ENCODE results near the gene CHCHD2.
"Not testable (repeated sequence)": the region's sequence is repeated elsewhere in the genome, so short reads cannot be mapped to it uniquely, and the experiment has no call there.

Gene CHCHD2, protein sequence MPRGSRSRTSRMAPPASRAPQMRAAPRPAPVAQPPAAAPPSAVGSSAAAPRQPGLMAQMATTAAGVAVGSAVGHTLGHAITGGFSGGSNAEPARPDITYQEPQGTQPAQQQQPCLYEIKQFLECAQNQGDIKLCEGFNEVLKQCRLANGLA

DNA sequence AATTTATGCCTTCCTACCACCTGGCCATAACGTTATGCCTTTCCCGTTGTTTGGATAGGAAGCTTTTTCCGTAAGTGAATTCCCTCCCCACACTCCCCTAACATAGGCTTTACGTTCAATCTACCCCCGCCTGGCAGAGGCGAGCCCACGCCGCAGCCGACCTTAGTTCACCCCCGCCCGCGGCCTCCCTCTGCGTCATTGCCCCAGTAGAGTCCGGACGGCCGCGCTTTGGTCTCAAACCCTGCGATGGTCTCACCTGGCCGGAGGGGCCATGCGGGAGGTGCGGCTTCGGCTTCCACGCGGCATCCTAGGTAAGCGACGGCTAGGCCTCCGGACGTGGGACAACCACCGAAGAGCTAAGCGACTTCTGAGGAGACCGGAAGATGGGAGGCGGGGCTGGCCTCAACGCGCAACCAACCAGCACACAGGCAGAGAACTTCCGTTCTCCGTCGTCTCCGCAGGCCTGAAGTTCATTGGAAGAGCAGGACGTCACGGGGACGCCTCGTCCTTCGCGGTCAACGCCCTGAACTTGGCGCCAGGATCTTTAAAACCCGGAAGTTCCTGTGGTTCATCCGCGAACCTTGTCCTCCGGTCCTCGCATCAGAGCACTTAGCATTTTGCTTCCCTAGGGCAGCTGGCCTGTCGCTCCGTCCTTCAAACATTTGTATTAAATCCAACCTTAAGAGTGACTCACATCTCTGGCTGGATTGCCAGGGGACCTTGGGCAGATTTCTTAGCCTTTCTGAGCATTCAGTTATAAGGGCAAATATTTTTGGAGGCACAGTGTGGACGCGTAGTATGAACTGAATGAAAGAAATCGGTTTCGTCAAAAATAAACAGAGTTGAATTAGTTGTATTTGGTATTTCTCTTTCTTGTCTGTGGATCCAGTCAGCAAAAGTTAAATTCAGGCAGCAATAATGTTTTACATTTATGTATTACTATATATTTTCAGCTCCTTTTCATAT lies at the start of gene CHCHD2:
CHCHD2 (minus strand) TSS at position 369 of the 966 bp plus-strand sequence; CDS start at position 306, 63 bp downstream.
- peak; percentile 99 for DNase-seq

DNA sequence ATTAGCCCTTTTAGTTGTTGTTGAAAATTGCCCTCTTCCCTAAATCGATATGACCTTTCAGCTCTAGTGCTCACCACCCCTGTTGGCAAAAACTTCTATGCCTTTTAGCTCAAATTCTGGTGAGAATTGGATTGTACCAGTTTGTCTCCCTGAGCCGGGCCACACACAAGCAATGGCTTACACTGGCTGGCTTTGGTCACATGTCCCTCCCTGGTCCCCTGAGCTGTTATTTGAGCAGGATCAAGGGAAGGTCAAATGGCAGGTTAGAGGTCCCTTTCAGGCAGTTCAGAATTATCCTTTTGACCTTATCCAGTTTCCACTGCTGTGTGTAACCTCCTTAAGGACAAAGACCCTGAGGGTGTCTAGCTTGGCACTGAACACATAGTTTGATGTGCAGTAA lies 24.8 kb upstream of the CHCHD2 start:
- not testable (repeated sequence) for DNase-seq

DNA sequence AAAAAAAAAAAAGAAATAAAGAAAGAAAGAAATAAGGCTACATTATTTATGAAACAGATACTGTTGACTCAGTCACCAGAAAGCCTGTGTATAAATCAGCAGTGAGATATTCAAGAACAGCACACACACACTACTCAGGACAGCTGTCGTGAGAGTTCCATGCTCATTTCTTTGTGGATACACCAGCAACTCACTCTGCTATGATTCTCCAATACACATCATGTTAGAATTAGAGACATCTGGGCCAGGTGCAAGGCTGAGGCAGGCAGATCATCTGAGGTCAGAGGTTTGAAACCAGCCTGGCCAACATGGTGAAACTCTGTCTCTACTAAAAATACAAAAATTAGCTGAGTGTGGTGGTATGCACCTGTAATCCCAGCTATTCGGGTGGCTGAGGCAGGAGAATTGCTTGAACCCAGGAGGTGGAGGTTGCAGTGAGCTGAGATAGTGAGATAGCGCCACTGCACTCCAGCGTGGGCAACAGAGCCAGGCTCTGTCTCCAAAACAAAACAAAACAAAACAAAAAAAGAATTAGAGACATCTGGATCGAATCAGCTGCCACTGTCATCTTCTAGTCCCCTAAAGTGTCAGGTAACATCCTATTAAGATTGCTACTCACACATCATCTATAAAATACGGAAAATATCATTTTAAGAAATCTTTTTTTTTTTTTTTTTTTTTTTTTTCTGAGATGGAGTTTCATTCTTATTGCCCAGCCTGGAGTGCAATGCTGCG lies 21.1 kb upstream of the CHCHD2 start:
- no peak for DNase-seq

DNA sequence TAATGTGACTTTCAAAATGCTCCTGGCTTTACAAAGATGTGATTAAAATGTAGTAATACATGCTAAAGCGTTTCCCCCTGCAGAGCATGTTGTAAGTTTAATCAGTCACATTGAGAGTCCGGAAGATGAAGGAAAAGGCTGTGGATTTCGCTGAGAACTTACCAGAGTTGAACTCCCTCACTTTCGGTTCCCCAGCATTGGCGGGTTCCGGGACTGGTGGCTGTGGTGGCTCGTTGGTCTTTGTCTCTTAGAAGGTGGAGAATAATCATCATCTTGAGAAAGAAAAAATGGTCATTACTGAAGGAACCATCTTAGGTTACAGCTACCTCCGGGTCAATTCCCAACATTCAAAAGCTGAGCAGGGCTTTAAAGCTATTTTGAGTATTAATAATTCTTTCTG lies 19.6 kb upstream of the CHCHD2 start:
- no peak for DNase-seq

DNA sequence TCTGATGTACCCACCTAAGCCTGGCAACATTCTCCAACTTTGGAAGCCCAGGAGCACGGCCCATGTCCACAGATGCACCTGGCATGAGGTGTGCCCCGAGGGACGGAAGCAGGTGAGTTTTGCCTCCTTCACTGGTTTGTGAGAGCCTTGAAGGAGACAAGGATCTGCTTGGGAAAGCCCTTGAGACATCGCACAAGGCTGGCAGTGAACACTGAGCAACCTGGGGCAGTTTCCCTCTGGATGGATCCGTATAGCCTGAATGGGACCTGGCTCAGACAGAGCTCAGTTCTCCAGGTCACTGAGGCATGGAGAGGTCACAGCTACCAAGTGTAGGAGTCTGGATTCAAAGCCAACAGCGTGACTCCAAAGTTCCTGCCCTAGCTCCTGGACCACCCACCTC lies 18.7 kb upstream of the CHCHD2 start:
- no peak for DNase-seq

DNA sequence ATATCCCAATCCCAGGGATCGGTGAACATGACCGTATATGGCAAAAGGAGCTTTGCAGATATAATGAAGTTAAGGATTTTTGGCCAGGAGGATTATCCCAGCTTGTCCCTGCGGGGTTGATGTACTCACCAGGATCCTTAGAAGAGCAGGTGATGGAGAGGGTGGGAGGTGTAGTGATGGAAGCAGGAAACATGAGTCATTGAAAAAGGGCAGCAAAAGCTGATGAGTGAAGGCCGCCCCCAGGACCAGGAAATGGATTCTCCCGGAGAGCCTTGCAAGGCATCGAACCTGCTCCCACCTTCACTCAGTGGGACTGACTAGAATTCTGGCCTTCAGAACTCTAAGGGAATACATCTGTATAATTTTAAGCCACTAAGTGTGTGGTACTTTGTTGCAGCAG lies 15.2 kb upstream of the CHCHD2 start:
- no peak for DNase-seq

DNA sequence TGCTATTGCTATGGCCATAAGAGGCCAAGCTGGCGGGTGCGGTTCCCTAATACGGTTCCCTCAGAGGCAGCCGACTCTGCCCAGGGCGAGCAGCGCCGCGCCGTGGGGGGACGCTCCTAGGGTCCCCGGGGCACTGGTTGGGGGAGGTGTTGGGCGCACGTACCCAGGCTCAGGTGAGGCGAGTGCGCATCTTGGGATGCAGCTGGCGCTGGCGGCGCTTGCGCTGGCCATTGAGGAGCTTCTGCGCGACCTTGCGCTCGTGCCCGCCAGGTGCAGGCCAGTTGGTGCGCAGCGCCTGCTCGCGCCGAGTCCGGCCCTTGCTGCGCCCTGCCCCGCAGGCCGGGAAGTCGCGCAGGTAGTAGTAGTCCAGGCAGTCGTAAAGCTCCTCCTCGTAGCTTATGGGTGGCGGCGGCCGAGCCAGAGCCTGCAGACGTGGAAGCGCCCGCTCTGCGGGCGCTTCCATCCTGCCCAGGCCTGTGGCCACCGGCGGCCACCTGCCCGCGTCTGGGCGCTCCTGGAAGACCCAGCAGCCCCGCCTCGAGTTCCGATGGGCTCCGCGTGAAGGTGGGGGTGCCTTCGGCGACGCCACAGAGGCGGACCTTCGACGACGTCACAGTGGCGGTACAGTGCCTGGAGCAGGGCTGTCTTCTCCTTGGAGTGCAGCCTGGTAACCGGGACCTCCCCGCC lies 9.7 kb upstream of the CHCHD2 start, which contains the start of gene NUPR2:
NUPR2 (minus strand) TSS at position 566 of the 687 bp plus-strand sequence; CDS start at position 463, 103 bp downstream.
- no peak for DNase-seq

DNA sequence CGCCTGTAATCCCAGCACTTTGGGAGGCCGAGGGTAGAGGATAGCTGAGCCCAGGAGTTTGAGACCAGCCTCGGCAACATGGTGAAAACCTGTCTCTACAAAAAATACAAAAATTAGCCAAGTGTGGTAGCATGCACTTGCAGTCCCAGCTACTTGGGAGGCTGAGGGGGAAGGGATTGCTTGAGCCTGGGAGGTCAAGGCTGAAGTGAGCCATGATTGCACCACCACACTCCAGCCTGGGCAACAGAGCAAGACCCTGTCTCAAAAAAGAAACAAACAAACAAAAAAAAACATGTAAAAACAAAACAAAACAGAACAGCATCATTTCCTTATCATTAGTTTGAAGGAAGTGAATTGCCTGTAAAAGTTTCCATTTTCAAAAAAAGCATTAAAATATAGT lies 6.0 kb upstream of the CHCHD2 start:
- not testable (repeated sequence) for DNase-seq

DNA sequence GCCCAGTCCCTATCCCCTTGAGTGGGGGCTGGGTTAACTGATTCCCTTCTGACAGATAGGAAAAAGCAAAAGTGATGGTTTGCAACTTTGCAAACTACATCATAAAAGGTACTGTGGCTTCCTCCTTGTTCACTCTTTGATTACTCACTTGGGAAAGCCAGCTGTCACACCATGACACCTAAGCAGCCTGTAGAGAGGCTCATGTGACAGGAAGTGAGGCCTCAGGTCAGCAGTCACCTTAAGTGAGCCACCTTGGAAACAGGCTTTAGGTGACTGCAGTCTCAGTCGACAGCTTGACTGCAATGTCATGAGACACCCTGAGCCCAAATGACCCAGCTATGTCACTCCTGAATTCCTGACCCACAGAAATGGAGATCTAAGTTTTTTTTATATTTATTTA lies 4.3 kb upstream of the CHCHD2 start:
- no peak for DNase-seq

DNA sequence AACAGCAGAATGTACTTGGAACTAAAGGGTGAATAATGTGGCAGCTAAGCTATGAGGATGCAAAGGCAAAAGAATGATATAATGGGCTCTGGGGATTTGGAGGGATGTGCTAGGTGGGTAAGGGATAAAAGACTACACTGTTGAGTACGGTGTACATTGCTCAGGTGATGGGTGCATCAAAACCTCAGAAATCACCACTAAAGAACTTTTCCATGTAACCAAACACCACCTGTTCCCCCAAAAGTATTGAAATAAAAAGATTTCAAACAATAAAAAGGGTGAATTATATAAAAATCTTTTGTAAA lies 1.6 kb upstream of the CHCHD2 start:
- no peak for DNase-seq

DNA sequence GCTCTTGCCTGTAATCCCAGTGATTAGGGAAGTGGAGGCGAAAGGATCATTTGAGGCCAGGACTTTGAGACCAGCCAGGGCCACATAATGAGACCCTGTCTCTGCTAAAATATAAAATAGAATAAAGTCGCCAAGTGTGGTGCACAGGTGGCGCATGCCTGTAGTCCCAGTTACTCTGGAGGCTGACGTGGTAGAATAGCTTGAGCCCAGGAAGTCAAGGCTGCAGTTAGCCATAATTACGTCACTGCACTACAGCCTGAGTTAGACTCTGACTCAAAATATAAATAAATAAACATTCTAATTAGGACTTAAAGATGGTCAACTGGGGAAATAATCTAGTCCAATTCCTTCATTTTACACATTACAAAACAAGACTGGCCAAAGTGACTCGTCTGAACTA lies 768 bp downstream of the CHCHD2 start:
- peak; percentile 80 for DNase-seq

DNA sequence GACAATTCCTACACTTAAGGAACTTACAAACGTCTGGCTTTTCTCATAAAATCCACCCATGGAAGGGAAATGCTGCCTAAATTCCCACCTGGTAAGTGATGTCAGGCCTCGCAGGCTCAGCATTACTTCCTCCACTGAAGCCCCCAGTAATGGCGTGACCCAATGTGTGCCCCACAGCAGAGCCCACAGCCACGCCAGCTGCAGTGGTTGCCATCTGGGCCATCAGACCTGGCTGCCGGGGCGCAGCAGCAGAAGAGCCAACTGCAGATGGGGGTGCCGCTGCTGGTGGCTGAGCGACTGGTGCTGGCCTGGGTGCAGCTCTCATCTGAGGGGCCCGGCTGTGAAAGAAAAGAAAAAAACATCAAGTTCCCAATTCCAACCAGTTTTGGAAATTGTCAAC lies 2.1 kb downstream of the CHCHD2 start:
- not testable (repeated sequence) for DNase-seq

DNA sequence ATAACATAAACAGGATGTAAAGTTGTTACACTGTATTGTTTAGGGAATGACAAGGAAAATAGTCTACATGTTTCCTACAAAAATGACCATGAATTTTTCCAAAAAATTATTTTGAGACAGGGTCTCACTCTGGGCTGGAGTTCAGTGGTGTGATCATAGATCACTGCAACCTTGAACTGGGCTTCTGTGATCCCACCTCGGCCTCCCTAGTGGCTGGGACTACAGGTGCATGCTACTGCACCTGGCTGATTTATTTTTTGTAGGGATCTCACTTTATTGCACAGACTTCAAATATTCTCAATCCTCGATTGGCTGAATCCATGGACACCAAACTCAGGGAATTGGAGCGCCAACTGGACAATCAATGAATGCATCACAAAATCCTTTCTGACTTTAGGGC lies 6.6 kb downstream of the CHCHD2 start:
- DNase-seq = no peak

DNA sequence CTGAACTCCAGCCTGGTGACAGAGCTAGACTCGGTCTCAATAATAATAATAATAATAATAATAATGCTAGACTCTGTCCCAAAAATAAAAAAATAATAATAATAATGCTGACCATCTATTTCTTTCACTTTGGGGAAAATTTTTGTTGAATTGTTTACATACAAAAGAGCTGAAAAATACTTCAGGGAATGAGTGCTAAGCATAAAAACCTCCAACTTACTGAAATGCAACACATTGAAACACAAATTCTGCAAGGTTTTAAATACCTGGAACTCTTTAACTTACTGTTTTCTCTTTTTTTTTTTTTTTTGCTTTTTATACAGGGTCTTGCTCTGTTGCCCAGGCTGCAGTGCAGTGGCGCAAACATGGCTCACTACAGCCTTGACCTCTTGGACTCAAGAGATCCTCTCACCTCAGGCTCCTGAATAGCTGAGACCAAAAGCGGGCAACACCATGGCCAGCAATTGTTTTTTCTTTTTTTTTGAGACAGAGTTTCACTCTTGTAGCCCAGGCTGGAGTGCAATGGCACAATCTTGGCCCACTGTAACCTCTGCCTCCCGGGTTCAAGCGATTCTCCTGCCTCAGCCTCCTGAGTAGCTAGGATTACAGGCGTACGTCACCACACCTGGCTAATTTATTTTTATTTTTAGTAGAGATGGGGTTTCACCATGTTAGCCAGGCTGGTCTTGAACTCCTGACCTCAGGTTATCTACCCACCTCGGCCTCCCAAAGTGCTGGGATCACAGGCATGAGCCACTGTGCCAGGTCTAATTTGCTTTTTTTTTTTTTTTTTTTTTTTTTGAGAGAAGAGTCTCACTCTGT lies 7.9 kb downstream of the CHCHD2 start:
- not testable (repeated sequence) for DNase-seq

DNA sequence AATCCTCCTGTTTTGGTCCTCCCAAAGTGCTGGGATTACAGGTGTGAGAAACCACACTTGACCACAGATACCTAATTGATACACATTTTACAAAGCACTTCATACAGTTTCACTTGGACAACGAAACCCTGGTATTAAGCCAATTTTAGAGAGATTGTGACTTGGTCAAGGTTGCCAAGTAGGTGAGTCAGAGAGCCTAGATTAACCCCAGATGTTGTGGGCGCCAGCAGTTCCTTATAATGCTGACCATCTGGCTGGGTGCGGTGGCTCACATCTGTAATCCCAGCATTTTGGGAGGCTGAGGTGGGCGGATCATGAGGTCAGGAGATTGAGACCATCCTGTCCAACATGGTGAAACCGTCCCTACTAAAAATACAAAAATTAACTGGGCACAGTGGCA lies 8.6 kb downstream of the CHCHD2 start:
- DNase-seq = peak; percentile 94

DNA sequence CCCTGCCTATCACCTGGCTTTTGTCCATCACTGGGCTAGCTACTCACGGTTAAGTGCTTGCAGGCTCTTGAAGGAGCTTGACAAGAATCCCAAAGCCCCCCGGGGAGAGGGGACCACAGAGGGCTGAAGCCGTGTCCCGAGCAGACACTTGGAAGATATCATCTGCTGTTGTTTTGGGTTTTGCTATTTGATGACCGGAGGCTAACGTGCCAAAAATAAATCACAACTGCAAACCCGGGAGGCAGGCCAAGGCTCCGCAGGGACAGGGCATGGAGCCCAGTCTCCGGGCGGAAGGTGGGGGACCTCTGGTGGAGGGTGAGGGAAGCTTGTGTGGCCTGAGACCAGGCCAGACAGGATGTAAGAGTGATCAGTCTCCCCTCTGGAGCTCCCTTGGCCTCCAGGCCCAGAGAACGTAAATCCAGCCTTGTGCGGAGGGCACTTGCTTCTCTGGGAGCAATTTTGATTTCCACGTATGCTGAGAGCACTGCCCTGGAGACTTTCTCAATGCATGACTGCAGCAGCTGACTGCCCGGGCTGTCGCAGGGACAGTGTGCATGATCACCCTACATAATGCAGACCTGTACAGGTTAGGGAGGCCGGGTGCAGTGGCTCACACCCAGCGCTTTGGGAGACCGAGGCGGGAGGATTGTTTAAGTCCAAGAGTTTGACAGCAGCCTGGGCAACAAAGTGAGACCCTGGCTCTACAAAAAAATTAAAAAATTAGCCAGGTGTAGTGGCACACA lies 13.3 kb downstream of the CHCHD2 start, which contains the start of gene PHKG1:
PHKG1 (minus strand) TSS at position 164 of the 743 bp plus-strand sequence. CDS start 4,011 bp downstream, outside the sequence.
- DNase-seq = peak; percentile 80

DNA sequence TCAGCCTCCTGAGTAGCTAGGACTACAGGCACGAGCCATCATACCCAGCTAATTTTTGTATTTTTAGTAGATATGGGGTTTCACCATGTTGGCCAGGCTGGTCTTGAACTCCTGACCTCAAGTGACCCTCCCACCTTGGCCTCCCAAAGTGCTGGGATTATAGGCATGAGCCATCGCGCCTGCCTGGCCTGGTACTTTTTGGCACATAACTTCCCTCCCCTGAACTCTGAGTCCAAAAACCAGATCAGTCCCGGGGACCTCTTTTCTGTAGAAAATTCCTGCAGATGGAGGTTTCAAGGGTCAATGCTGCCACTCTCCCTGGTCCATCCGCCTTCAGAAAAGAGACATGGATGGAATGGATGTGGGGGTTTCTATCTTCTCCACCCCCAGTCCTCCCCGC lies 13.9 kb downstream of the CHCHD2 start:
- not testable (repeated sequence) for DNase-seq

DNA sequence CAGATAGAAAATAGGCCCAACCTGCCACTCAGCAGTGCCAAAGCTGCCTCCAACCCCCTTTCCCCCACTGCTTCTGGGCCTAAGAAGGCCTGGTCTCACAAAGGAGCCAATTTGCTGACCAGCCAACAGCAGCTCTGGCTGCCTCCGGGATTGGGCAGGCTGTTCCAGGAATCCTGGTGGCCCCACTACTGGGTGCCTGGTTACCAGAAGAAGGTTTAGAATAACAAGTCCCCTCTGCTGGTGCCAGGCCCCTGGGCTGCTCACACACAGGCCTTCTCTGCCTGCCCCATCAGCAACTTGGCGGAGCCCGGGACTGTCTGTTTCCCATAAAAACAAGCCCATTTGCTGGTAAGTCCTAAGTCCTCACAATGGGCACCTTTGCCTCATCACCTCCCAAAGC lies 14.7 kb downstream of the CHCHD2 start:
- no peak for DNase-seq

DNA sequence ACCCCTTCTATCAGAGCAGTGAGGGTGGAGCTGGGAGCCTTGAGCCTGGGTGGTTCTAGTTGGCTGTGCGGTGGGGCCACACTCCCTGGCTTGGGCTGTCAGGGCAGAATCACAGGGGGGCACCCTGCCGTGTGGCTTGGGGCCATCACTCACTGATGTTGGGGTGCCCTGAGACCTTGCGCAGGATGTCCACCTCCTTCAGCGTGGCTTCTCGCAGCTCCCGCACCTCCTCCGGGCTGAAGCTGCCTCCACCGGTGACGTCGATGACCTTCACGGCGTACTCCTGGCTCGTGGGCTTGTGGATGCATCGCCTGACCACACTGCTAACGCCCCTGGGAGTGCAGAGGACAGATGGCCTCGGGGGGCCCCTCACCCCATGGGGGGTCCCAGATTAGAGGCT lies 18.8 kb downstream of the CHCHD2 start:
- no peak for DNase-seq

DNA sequence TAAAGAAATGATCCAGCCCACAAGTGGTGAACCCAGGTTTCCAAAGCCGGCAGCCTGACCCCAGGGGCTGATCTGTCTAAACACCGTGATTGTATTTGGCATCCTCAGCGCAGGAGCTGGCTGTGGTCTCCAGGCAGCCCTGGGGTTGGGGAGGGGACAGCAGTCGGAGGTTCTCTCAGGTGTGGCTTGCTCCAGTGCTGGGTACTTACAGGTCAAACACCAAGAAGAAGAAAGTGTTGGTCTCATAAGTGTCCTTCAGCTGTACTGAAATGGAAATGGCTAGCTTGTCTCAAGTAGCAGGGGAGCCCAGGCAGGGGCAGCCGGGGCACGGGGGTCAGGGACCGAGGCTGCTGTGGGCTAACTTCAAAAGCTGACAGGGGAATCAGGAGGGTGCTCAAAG lies 19.5 kb downstream of the CHCHD2 start:
- no peak for DNase-seq

DNA sequence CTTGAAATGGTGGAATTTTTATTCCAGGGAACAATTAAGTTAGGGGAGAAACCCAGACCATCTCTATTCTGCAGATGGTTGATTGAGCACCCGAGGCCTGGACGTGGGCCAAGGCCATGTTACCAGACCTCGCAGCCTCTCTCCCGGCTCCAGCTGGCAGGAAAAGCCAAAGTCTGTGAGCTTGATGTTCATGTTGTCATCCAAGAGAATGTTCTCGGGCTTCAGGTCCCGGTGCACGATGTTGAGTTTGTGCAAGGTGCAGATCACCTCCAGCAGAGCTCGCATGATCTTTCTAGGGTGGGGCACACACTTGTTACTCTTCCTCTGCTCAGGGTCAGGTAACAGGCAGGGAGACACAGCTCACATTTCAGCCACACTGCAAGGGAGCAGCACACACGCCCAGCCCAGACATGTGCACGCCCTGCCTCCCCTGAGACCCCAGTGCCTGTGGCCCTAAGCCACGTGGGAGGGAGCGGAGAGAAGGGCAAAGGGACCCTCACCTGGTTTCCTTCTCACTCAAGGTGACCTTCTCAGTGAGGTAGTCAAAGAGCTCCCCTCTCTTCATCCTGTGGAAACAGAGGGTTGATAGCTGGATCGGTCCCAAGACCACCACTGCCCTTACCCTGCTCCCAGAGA lies 23.0 kb downstream of the CHCHD2 start:
- no peak for DNase-seq

Measured in HCEC 1CT (cell line).